Measurements from ENCODE around the gene CDH10.

CDH10 gene

GRCh38 chr5:24538346-24538745, 106.4 kb downstream of the CDH10 start:
- no peak for TF ChIP-seq CTCF (IDR thresholded peaks at IDR 0.05; ENCODE audit: borderline replicate concordance, insufficient read depth, low read depth, low read length)
- no peak overlapping the region for H3K4me3 ChIP-seq (ENCODE audit: low read depth, low read length)

- H3K4me3 ChIP-seq (ENCODE audit: low read depth, low read length), result no peak overlapping the region
- TF ChIP-seq CTCF (IDR thresholded peaks at IDR 0.05; ENCODE audit: borderline replicate concordance, insufficient read depth, low read depth, low read length), result no peak
Observed at GRCh38 chr5:24535646-24536045, 109.1 kb downstream of the CDH10 start.

- no peak overlapping the region for H3K4me3 ChIP-seq (ENCODE audit: low read depth, low read length)
- TF ChIP-seq CTCF (IDR thresholded peaks at IDR 0.05; ENCODE audit: borderline replicate concordance, insufficient read depth, low read depth, low read length), result no peak
Observed at GRCh38 chr5:24530906-24531305, 113.9 kb downstream of the CDH10 start.

DNA sequence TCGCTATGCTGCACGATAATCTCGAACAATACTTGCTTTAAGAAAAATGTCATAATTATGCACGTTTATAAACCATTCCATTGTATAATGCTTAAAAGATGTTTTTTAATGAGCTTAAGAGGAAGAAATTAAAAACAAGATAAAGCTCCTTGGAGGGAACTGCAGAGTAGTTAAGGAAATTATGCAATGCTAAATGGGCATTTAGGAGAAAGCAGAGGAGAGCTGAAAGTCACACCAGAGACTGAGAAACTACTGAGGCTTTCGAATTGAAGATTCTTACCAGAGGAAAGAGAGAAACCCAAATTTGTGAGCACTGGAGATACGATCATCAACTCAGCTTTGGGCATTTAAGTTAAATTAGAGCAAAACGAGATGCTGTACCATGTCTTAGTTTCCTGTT, 119.4 kb downstream of the CDH10 start:
- H3K4me3 ChIP-seq (ENCODE audit: low read depth, low read length), result no peak overlapping the region
- TF ChIP-seq CTCF (IDR thresholded peaks at IDR 0.05; ENCODE audit: borderline replicate concordance, insufficient read depth, low read depth, low read length), result no peak

- TF ChIP-seq CTCF (IDR thresholded peaks at IDR 0.05; ENCODE audit: borderline replicate concordance, insufficient read depth, low read depth, low read length), result no peak
Observed at GRCh38 chr5:24512423-24512822, 132.4 kb downstream of the CDH10 start.

GRCh38 chr5:24510523-24510988, 134.2 kb downstream of the CDH10 start:
- H3K4me3 ChIP-seq (ENCODE audit: low read depth, low read length), result no peak overlapping the region
- TF ChIP-seq CTCF (IDR thresholded peaks at IDR 0.05; ENCODE audit: borderline replicate concordance, insufficient read depth, low read depth, low read length), result no peak

More at GRCh38 chr5:24512423-24512822, 132.4 kb downstream of the CDH10 start:
- no peak overlapping the region for H3K4me3 ChIP-seq (ENCODE audit: low read depth, low read length)

DNA sequence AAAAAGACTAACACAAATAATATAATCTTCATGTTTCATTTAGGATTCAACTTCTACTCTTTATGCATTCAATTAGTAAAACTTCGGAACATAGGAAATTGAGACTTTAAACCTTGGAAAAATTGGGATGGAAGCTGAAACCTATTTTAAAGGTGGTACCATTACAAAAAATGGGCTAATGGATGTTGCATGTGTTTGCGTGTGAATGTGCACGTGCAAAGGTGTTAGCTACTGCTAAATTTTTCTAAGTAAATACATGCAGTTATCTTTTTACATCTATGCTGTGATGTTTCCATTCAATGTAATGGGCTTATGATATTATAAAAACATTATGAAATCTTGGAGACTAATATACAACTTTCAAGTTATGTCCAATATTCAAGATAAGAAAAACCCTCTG, 134.8 kb downstream of the CDH10 start:
- no peak overlapping the region for H3K4me3 ChIP-seq (ENCODE audit: low read depth, low read length)
- no peak for TF ChIP-seq CTCF (IDR thresholded peaks at IDR 0.05; ENCODE audit: borderline replicate concordance, insufficient read depth, low read depth, low read length)

All from GM12875 (cell line).